NCI-H1694 (cell line): ENCODE data around the gene HDAC10.
"Not testable (repeated sequence)": the region's sequence is repeated elsewhere in the genome, so short reads cannot be mapped to it uniquely, and the experiment has no call there.

Experiments
- DNase-seq: peaks from one replicate; lab custom pipeline; 2025; lab: John Stamatoyannopoulos, UW

HDAC10 gene

DNA sequence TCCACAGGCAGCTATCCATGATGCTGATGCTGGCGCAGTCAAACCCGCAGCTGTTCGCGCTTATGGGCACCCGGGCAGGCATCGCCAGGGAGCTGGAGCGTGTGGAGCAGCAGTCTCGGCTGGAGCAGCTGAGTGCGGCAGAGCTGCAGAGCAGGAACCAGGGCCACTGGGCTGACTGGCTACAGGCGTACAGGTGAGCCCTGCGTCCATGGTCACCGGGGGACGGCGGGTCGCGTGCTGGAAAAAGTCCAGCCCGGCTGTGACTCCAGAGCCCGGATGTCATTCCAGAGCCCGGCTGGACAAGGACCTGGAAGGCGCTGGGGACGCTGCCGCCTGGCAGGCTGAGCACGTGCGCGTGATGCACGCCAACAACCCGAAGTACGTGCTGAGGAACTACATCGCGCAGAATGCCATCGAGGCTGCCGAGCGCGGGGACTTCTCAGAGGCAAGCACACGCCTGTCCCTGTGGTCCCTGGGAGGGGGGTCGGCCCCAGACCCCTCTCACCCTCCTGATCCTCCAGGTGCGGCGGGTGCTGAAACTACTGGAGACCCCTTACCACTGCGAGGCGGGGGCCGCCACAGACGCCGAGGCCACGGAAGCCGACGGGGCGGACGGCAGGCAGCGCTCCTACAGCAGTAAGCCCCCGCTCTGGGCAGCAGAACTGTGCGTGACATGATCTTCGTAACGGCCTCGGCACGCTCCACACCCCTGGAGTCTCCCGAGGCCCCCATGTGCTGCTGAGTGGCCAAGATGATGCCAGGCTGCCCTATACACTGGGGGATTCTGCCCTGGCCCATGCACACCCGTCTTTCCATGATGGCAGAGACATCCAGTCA is 34.2 kb downstream of the HDAC10 start:
- no peak for DNase-seq

DNA sequence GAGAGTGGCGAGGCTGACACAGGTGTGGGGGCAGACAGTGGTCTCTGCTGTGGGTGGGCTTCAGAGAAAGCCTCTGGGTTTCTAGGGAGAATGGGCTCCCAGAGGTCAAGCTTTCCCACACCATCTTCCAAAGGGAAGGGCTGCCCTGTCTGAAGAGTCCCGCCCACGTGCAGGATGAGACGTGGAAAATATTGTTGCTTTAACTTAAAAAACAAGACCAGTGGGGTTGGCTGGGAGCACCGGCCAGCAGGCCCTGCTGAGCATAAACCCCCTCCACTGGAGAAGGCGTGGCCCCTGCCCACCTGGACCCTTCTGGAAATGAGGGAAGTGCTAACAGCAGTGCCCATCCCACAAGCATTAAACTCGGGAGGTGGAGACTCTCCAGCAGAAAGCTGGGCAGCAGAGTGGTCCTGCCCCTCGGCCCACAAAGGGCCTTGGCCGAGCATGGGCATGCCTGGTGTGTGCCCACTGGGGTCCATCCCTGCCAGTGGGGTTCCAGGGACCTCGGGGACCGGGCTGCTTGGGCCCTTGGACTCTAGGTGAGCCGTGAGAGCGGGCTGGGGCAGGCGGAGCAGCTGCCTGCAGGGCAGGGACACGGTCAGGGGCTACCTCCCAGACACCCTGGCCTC is 34.9 kb downstream of the HDAC10 start:
- DNase-seq: no peak

DNA sequence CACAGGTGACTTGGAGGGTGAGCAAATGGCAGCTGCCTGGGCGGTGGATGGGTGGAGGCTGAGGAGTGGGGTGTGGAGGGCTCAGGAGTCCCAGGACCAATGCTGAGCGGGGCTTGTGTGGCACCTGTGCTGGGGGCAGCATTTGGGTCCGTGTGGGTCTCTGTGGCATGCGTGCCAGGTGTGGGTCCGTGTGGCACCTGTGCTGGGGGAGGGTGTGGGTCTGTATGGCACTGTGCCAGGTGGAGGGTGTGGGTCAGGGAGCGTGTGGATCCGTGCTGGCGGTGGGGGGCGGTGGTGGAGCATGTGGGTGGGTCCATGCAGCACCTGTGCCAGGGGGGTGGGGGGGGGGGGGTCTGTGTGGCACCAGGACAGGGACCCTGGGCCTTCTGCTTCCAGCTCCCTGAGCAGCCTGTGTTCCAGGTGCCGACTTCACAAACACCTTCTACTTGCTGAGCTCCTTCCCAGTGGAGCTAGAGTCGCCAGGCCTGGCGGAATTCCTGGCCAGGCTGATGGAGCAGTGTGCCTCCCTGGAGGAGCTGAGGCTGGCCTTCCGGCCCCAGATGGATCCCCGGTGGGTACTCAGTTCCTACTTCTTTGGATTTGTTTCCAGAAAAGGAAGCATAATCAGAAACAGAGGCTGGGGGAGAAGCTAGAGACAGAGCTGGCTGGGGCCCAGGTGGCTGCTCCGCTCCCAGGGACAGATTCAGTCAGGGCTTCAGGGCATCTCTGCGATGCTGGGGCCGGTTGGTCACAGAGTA is 35.6 kb downstream of the HDAC10 start:
- no peak for DNase-seq

DNA sequence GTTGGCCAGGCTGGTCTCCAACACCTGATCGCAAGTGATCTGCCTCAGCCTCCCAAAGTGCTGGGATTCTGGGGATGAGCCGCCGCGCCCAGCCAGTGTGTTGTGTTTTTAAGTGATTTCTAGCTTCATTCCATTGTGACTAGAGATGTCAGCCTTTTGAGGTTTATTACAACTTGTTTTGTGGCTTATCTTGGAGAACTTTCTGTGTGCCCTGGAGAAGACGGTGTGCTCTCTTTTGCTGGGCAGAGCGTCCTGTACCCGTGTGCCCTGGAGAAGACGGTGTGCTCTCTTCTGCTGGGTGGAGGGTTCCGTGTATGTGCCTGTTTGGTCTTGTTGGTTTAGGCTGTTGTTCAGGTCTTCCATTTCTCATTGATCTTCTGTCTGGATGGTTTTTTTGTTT is 37.8 kb downstream of the HDAC10 start:
- no peak for DNase-seq

DNA sequence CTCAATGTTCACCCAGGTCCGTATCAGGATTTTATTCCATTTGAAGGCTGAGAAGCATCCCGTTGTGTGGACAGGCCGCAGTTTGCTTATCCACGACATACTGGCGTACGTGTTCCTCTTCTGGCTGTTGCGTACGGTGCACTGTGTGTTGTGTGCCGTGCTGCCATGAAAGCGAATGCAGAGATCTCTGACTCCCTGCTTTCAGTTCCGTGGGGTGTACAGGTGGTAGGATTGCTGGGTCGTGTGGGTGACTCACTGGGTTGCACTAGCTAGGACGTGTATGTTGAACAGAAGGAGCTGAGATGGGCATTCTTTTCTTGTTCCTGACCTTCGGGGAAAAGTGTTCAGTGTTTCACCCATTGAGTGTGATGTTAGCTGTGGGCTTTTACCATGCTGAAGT is 39.9 kb downstream of the HDAC10 start:
- DNase-seq: no peak

DNA sequence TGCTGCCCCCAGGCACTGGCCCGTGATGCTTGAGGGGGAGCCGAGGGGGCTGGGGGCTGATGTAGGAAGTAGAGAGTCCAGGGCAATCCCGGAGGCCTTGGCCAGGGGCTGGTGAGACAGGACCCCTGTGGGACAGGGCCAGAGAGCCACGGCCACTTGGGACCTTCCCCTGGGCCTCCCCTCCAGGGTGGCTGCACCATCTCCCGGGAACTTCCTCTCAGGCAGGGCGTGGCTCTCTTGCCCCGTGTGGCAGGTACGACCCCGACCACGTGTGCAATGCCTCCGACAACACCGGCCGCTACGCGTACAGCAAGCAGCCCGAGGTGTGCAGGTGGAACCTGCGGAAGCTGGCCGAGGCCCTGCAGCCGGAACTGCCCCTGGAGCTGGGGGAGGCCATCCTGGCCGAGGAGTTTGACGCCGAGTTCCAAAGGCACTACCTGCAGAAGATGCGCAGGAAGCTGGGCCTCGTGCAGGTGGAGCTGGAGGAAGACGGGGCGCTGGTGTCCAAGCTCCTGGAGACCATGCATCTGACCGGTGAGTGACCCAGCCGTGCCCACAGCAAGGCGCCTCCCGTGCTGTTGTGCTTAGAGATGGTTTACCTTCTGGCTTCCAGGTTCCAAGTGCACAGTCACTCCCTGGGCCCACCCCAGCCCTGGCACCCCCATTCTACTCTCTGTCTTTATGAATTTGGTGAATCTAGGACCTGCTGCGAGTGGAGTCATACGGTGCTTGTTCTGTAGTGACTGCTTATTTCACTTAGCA is 40.5 kb downstream of the HDAC10 start:
- DNase-seq: no peak

DNA sequence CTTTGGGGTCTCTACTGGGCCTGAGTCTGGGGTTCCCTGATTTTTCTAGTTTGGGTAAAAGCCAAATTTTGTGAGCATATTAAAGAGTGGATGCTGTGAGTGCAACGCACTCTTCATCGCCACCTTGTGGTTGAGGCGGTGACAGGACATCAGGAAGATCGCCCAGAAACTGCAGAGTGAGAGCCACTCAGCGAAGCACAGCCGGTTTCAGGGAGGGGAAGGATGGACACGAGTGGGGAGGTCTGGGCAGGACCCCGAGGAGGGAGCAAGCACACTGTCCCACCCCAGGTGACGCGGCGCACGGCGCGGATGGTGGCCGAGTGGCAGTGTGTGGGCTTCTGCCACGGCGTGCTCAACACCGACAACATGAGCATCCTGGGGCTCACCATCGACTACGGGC is 41.2 kb downstream of the HDAC10 start:
- DNase-seq: peak; percentile 67

DNA sequence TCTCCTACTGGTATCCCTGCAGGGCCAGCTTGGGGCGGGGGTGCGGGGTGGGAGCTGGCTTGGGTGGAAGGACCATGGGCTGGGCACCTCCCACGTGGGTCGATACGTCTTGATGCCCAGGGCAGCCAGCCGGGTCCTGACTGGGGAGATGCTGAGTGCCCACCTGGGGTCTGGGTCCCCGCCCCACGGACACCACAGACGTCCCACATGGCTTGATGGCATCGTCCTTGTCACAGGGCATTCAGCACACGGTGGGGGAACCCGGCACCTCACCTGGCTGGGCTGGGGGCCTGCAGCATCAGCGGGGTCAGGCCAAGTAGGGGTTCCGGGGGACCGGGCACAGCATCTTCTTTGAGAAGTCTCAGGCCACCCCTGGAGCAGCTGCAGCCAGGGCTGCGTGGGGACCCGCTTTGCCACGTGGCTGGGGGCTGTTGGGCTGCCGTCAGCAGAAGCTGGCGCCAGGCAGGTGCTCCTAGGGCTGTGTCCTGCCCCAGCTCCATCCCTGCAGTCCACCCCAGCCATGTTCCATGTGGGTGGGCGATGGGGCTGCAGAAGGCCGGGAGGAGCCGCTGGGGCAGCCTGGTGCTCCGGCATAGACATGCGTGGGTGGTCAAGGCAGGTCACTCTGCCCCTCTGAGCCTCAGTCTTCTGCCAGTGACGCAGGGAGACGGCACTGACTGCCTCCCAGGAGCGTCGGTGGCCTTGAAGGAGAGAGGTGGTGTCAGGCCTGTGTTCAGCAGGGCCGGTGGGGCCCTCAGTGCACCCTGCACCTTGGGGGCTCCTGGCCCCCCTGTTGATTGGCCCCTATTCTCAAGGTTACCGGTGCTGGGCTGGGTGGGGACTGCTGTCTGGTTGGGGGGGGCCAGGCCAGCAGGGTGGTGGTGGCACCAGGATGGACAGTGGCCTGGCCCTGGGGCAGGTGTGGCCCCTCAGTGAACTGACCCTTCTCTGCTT is 41.8 kb downstream of the HDAC10 start:
- DNase-seq: no peak

DNA sequence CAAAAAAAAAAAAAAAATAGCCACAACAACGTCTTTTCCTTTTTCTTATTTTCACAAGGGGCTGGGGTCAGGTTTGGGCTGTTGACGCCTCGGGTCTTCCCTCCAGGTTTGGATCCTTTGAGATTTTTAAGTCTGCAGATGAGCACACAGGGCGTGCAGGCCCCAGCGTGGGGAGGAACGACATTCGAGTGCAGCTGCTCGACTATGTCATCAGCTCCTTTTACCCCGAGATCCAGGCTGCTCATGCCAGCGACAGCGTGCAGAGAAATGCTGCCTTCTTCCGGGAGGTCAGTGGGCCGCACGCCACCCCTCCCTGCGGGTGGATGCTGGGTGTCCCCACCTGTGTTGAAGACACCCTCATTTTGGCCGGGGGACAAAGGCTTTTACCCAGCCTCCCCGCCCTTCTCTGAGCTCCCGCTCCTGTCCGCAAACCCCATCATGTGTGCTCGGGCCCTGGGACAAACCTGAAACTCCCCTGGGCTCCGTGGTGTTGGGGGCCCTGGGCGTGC is 42.6 kb downstream of the HDAC10 start:
- no peak for DNase-seq

DNA sequence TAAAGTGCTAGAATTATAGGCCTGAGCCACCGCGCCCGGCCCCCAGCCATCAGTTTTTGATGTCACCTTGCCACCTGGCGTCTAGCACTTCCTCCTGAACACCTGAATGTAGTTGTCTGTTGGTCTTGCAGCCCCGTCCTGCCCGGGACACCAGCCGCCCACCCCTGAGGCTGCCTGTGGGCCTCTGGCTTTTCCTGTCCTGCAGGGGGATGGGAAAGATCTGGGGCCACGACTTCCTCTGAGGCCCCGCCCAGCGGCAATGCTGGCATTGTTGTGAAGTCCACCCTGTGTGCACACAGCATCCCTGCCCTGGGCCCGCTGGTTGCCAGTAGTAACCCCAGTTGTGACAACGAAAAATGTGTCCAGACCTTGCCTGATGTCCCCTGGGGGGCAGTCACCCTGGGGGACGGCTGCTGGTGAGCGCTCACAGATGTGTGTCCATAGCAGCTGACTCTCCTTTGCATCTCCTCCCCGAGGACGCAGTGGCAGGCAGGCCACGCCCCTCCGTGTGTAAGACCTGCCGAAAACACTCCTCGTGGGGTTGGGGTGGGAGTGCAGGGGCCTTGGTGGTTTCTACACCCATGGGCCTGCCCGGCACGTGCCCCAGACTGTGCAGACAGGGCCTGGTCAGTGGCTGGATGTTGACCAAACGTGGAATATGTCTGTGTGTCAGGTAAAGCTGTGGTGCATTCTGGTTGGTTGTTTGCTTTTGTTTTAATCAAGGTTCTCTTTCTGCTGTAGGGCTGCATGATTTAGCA is 43.5 kb downstream of the HDAC10 start:
- DNase-seq: no peak

DNA sequence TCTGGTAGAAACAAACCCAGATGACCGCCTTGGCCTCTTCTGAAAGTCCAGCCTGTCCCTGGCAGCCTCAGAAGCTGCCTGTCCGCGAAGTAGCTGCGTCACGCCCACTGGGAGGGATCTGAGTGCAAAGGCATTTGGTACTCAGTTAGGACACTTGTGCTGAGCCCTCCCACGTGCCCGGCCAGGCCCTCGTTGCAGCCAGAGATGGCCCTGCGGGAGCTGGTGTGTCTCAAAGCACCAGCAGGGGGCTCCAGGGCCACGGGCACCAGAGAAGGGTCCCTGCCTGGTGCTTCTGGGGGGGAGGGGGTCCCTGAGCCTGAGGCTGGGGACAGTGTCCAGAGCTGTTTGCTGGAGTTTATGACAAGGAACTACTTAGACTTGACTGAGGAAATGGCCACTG is 44.5 kb downstream of the HDAC10 start:
- no peak for DNase-seq

DNA sequence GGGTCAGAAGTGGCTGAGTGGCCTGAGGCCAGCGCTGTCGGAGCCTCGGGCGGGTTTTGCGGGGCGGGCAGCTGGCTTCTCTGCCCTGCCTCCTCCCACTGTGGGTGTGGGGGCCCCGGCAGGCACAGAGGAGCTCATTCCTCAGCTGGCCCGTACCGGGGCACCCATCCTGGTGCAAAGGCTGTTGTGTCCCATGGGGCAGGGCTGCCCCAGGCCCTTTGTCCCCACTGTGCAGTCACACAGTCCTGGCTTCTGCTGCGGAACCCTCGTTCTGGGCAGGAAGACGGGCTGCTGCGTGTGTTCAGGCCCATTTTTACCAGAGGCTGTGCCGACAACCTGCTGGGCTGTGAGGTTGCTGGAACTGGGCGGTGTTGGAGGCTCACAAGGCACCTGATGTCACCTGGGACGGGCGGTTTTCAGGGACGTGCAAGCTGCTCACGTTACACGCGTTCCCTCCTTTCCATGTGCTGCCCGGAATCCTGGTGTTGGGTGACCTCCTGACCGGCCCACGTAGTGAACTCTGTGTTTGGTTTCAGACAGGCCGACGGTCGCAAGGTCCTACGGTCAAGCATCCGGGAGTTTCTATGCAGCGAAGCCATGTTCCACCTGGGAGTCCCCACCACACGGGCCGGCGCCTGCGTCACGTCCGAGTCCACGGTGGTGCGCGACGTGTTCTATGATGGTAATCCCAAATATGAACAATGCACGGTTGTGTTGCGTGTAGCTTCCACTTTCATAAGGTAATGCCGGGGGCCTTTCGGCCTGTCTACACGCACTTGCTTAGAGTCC is 45.1 kb downstream of the HDAC10 start:
- DNase-seq: no peak

DNA sequence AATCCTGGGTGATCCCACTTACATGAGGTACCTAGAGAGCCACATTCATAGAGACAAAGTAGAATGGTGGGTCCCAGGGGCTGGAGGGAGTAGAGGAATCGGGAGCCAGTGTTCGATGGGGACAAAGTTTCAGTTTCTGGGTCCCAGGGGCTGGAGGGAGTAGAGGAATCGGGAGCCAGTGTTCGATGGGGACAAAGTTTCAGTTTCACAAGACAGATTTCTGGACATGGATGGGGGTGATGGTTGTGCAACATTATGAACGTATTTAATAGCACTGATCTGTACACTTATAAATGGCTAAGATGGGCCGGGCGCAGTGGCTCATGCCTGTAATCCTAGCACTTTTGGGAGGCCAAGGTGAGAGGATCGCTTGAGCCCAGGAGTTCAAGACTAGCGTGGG is 46.1 kb downstream of the HDAC10 start:
- not testable (repeated sequence) for DNase-seq

DNA sequence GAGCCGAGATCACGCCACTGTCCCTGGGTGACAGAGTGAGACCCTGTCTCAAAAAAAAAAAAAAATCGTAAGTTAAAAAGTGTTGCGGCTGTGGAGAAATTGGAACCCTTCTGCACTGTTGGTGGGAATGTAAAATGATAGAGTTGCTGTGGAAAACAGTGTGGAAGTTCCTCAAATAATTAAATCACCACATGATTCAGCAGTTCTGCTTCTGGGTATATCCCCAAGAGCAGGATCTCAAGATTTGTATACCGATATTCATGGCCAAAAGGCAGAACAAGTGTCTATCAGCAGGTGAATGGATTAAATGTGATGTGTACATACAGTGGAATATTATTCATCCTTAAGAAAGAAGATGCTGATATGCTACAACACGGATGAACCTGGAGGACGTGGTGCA is 46.5 kb downstream of the HDAC10 start:
- no peak for DNase-seq

DNA sequence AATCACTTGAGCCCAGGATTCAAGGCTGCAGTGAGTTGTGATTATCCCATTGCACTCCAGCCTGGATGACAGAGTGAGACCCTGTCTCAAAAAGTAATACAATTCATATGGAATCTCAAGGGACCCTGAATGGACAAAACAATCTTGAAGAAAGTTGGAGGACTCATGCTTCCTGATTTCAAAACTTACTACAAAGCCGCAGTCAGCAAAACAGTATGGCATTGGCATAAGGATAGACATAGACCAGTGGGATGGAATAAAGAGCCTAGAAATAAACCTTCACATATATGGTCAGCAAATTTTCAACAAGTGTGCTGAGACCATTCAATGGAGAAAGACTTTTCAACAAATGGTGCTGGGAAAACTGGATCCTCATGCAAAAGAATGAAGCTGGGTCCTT is 47.8 kb downstream of the HDAC10 start:
- DNase-seq: no peak

DNA sequence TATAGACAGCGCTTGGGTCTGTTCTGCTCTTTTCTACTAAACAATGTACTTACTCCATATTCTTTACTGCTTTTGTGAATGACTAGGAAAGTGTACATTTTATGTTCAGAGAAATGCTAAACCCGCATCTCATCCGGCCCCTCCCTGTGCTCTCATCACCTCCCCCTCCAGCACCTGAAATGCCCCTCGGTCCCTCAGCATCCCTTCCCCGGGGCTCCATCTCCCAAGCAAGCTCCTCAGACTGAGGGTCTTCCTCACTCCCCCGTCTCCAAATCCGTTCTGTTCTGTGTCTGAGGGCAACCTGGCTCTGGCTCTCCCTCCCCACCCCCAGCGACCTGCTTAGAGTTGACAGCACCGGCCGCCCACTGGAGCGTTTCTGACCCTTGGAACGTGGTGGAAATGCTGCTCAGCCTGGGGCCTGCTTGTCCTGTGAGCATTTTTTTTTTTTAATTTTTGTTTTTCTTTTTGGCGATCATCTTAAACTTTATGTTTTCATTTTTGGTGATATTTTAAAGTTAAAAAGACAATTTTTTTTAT is 48.9 kb downstream of the HDAC10 start:
- DNase-seq: no peak

DNA sequence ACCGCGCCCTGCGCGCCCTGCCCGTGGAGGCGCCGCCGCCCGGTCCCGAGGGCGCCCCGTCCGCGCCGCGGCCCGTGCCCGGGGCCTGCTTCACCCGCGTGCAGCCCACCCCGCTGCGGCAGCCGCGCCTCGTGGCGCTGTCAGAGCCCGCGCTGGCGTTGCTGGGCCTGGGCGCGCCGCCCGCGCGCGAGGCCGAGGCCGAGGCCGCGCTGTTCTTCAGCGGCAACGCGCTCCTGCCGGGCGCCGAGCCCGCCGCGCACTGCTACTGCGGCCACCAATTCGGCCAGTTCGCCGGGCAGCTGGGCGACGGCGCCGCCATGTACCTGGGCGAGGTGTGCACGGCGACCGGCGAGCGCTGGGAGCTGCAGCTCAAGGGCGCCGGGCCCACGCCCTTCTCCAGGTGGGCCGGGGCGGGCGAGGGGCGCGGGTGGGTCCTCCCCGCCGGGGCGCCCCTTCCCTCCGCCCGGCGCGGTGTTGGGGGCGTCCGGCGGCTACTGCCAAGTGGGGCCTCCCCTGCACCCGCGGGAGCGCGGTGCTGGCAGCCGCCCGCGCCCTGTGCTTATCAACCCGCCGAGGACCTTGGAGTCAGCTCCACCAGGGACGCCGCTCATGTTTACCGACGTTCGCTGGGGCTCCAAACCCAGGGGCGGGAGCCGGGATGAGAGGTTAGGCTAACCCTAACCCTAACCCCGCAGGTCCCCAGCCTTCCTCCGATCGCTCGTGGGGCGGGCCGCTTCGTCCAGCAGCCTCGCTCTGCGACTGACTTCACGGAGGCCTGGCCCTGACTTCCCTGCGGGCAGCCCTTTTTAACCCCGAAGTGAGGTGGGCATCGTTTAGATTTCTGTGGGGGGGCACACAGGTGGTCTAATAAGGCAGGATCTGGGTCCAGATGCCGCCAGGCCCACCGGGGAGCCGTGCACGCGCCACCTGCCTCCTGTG is 49.6 kb downstream of the HDAC10 start:
- DNase-seq: no peak
